Testis (tissue), 2 donors: ENCODE data around the gene WIPF3.

Source experiments
- POLR2A ChIP-seq: fragments of 450-650 bp; IDR thresholded peaks from one replicate; pipeline ENCODE4 v1.6.1; 2017; ENCODE audit warnings: antibody characterized with exemption, mild to moderate bottlenecking, moderate library complexity
- TF ChIP-seq, protein P1 (sequence below), 3 experiments: fragments of 450-650 bp in 2 of 3; fragments of 200-600 bp in 1 of 3; sonication (generic) in 1 of 3; IDR thresholded peaks; one replicate each; pipeline ENCODE4 v1.5.1; 2016 to 2019; ENCODE audit warnings: antibody characterized with exemption in 3 of 3, mild to moderate bottlenecking in 2 of 3, moderate library complexity in 1 of 3

DNA sequence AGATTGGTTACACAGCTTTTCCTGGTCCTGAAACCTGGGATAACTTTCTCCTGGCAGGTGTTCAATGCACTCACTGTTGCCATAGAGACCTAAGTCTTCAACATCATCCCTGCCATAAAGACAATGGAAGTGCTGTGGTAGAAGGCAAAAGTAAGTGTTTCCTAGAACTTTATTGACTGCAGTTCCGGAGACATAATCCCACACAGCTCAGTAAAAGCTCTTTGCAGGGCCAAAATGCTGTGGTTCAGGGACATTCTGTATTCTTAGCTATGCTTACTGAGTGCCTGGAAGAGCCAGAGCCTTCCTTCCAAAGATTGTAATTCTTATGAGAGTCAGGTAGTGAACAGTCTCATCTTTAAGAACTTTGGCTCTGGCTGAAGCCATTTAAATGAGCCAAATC, 5.3 kb downstream of the WIPF3 start:
- TF ChIP-seq, protein P1, sequence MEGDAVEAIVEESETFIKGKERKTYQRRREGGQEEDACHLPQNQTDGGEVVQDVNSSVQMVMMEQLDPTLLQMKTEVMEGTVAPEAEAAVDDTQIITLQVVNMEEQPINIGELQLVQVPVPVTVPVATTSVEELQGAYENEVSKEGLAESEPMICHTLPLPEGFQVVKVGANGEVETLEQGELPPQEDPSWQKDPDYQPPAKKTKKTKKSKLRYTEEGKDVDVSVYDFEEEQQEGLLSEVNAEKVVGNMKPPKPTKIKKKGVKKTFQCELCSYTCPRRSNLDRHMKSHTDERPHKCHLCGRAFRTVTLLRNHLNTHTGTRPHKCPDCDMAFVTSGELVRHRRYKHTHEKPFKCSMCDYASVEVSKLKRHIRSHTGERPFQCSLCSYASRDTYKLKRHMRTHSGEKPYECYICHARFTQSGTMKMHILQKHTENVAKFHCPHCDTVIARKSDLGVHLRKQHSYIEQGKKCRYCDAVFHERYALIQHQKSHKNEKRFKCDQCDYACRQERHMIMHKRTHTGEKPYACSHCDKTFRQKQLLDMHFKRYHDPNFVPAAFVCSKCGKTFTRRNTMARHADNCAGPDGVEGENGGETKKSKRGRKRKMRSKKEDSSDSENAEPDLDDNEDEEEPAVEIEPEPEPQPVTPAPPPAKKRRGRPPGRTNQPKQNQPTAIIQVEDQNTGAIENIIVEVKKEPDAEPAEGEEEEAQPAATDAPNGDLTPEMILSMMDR (IDR thresholded peaks at IDR 0.05), result no peak
- TF ChIP-seq POLR2A, result no peak
